SK-N-SH treated with all-trans-retinoic acid at 6 μM for 48 hours (cell line): Measurements from ENCODE around the gene NR1H4.

Experiments used
- RARB ChIP-seq: fragments of 250-450 bp; sonication (Bioruptor Pico); IDR thresholded peaks from 2 replicates; pipeline ENCODE4 v1.8.0; 2021; ENCODE audit warnings: mild to moderate bottlenecking, moderate library complexity
- ZFP3 ChIP-seq: fragments of 250-450 bp; sonication (Bioruptor Pico); IDR thresholded peaks from 2 replicates; pipeline ENCODE4 v1.5.0; 2020; ENCODE audit warnings: mild to moderate bottlenecking, moderate library complexity
- ZNF70 ChIP-seq: fragments of 450-650 bp; formaldehyde crosslinking; IDR thresholded peaks from 2 replicates; pipeline ENCODE4 v1.5.0; 2020; ENCODE audit warnings: mild to moderate bottlenecking, moderate library complexity
- TF ChIP-seq, protein P1 (sequence below): fragments of 250-450 bp; sonication (Bioruptor Pico); IDR thresholded peaks from 2 replicates; pipeline ENCODE4 v1.8.0; 2020; ENCODE audit warnings: mild to moderate bottlenecking, moderate library complexity, borderline replicate concordance

DNA sequence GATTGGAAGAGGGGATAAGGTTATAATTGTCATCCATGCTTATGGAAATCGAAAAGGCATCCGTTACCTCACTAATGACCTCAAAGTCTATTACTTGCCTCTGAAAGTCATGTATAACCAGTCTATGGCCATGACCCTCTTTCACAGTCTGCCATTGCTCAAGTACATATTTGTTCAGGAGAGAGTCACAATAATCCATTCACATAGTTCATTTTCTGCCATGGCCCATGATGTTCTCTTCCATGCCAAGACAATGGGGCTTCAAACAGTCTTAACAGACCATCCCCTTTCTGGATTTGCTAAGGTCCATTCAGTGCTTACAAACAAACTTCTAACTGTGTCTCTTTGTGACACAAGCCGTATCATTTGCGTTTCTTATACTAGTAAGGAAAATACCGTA, 105.3 kb downstream of the NR1H4 start:
- TF ChIP-seq, protein P1, sequence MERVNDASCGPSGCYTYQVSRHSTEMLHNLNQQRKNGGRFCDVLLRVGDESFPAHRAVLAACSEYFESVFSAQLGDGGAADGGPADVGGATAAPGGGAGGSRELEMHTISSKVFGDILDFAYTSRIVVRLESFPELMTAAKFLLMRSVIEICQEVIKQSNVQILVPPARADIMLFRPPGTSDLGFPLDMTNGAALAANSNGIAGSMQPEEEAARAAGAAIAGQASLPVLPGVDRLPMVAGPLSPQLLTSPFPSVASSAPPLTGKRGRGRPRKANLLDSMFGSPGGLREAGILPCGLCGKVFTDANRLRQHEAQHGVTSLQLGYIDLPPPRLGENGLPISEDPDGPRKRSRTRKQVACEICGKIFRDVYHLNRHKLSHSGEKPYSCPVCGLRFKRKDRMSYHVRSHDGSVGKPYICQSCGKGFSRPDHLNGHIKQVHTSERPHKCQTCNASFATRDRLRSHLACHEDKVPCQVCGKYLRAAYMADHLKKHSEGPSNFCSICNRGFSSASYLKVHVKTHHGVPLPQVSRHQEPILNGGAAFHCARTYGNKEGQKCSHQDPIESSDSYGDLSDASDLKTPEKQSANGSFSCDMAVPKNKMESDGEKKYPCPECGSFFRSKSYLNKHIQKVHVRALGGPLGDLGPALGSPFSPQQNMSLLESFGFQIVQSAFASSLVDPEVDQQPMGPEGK (CRISPR knock-in tag): no peak
- TF ChIP-seq ZFP3 (CRISPR knock-in tag) (no peak), ZNF70 (CRISPR knock-in tag) (no peak), RARB (CRISPR knock-in tag) (no peak)
